H9 (cell line): ENCODE data around the gene AFAP1L2. TPM values are rescaled to one million over a fixed set of nuclear protein-coding genes. Genes with fewer than 3 reads are reported as not detected.
A peak's percentile ranks its signal among the peaks of the same experiment; 100 is the strongest.

ENCODE experiments used
- DNase-seq: peaks from one replicate; pipeline ENCODE4 v3.0.0-alpha.2; 2017
- H2AFZ ChIP-seq: one replicate; pipeline ENCODE4 v1.6.1; 2013; ENCODE audit warnings: mild to moderate bottlenecking, low read length, control low read depth, moderate library complexity
- H2AK5ac ChIP-seq: 2 replicates; pipeline ENCODE4 v1.6.1; 2013; ENCODE audit warnings: low read length, control low read depth, mixed read lengths; ENCODE audit not compliant: insufficient read length
- H2BK120ac ChIP-seq: one replicate; pipeline ENCODE4 v1.6.1; 2013; ENCODE audit warnings: low read depth, mild to moderate bottlenecking, low read length, control low read depth, inconsistent platforms; ENCODE audit not compliant: poor library complexity, severe bottlenecking
- H2BK12ac ChIP-seq: 2 replicates; pipeline ENCODE4 v1.6.1; 2013; ENCODE audit warnings: low read length, control low read depth, mixed read lengths, low read depth; ENCODE audit not compliant: insufficient read length
- H2BK15ac ChIP-seq: 2 replicates; pipeline ENCODE4 v1.6.1; 2013; ENCODE audit warnings: low read depth, low read length, control low read depth
- H2BK20ac ChIP-seq: one replicate; pipeline ENCODE4 v1.6.1; 2013; ENCODE audit warnings: low read depth, mild to moderate bottlenecking, low read length, control low read depth, inconsistent platforms; ENCODE audit not compliant: poor library complexity, severe bottlenecking
- H2BK5ac ChIP-seq: 2 replicates; pipeline ENCODE4 v1.6.1; 2013; ENCODE audit warnings: low read length, control low read depth, mixed read lengths; ENCODE audit not compliant: insufficient read length
- H3K14ac ChIP-seq: 2 replicates; pipeline ENCODE4 v1.6.1; 2013; ENCODE audit warnings: low read length, control low read depth; ENCODE audit not compliant: insufficient read depth
- H3K18ac ChIP-seq: 2 replicates; pipeline ENCODE4 v1.6.1; 2013; ENCODE audit warnings: low read depth, mild to moderate bottlenecking, mixed read lengths, low read length, control low read depth; ENCODE audit not compliant: insufficient read length
- H3K23ac ChIP-seq: 2 replicates; pipeline ENCODE4 v1.6.1; 2013; ENCODE audit warnings: low read length, control low read depth, mixed read lengths, low read depth; ENCODE audit not compliant: insufficient read length
- H3K23me2 ChIP-seq: 2 replicates; pipeline ENCODE4 v1.6.1; 2013; ENCODE audit warnings: low read depth, mild to moderate bottlenecking, mixed read lengths, low read length, control low read depth; ENCODE audit not compliant: insufficient read length, poor library complexity, severe bottlenecking
- H3K27ac ChIP-seq: 2 replicates; pipeline ENCODE4 v1.5.1; 2013; ENCODE audit warnings: low read length, control low read depth, mixed read lengths, low read depth; ENCODE audit not compliant: insufficient read length
- H3K27me3 ChIP-seq: 2 replicates; pipeline ENCODE4 v1.6.1; 2013; ENCODE audit warnings: low read length, control low read depth, inconsistent platforms; ENCODE audit not compliant: insufficient read depth
- H3K4ac ChIP-seq: 2 replicates; pipeline ENCODE4 v1.6.1; 2013; ENCODE audit warnings: low read depth, mild to moderate bottlenecking, control low read depth, inconsistent platforms, low read length, moderate library complexity
- H3K4me1 ChIP-seq: 2 replicates; pipeline ENCODE4 v1.6.1; 2013; ENCODE audit warnings: low read length, control low read depth, inconsistent platforms; ENCODE audit not compliant: insufficient read depth
- H3K4me2 ChIP-seq: 2 replicates; pipeline ENCODE4 v1.6.1; 2013; ENCODE audit warnings: low read length, control low read depth, mixed read lengths; ENCODE audit not compliant: insufficient read length, insufficient read depth
- H3K56ac ChIP-seq: 2 replicates; pipeline ENCODE4 v1.6.1; 2013; ENCODE audit warnings: low read depth, mild to moderate bottlenecking, mixed read lengths, low read length, control low read depth; ENCODE audit not compliant: insufficient read length
- H3K79me1 ChIP-seq: 2 replicates; pipeline ENCODE4 v1.6.1; 2013; ENCODE audit warnings: low read depth, mild to moderate bottlenecking, moderate library complexity, low read length, control low read depth, inconsistent platforms; ENCODE audit not compliant: insufficient read depth, poor library complexity, severe bottlenecking
- H3K79me2 ChIP-seq: 2 replicates; pipeline ENCODE4 v1.6.1; 2013; ENCODE audit warnings: low read length, control low read depth, inconsistent platforms; ENCODE audit not compliant: insufficient read depth
- H3K9ac ChIP-seq: 2 replicates; pipeline ENCODE4 v1.6.1; 2013; ENCODE audit warnings: low read length, control low read depth, mixed read lengths; ENCODE audit not compliant: insufficient read length; ENCODE audit errors: extremely low read depth
- H3K9me3 ChIP-seq: one replicate; pipeline ENCODE4 v1.6.1; 2013; ENCODE audit warnings: low read depth, low read length, inconsistent platforms; ENCODE audit not compliant: control insufficient read depth
- H3T11ph ChIP-seq: one replicate; pipeline ENCODE4 v1.6.1; 2013; ENCODE audit warnings: mild to moderate bottlenecking, low read length, control low read depth, inconsistent platforms
- H4K20me1 ChIP-seq: one replicate; pipeline ENCODE4 v1.6.1; 2013; ENCODE audit not compliant: control insufficient read depth, insufficient read length, insufficient read depth
- H4K5ac ChIP-seq: 2 replicates; pipeline ENCODE4 v1.6.1; 2013; ENCODE audit warnings: low read depth, mild to moderate bottlenecking, mixed read lengths, low read length, control low read depth; ENCODE audit not compliant: insufficient read length
- H4K8ac ChIP-seq: replicated peaks from 2 replicates; pipeline ENCODE4 v1.6.1; 2013; ENCODE audit warnings: low read length, control low read depth, mixed read lengths, low read depth; ENCODE audit not compliant: insufficient read length
- H4K91ac ChIP-seq: 2 replicates; pipeline ENCODE4 v1.6.1; 2013; ENCODE audit warnings: low read depth, mild to moderate bottlenecking, moderate library complexity, mixed read lengths, low read length, control low read depth; ENCODE audit not compliant: insufficient read length
- H3K27ac Mint-ChIP-seq, 3 experiments: 2 replicates in 2 of 3; 3 replicates in 1 of 3; pipeline ENCODE4 v1.8.0; 2020 to 2021; ENCODE audit warnings: mixed read lengths in 3 of 3, mild to moderate bottlenecking in 1 of 3, moderate library complexity in 1 of 3
- H3K27me3 Mint-ChIP-seq: 2 replicates; pipeline ENCODE4 v1.8.0; 2021; ENCODE audit warnings: low read depth, mild to moderate bottlenecking, moderate library complexity, mixed read lengths
- H3K36me3 Mint-ChIP-seq, 3 experiments: 2 replicates in 2 of 3; 3 replicates in 1 of 3; pipeline ENCODE4 v1.8.0; 2020 to 2021; ENCODE audit warnings: low read depth in 3 of 3, mixed read lengths in 3 of 3; ENCODE audit not compliant: insufficient read depth in 1 of 3
- H3K4me1 Mint-ChIP-seq, 2 experiments: 2 replicates each; pipeline ENCODE4 v1.8.0; 2020; ENCODE audit warnings: mixed read lengths in 2 of 2
- H3K4me3 Mint-ChIP-seq, 2 experiments: 2 replicates in 1 of 2; 3 replicates in 1 of 2; pipeline ENCODE4 v1.8.0; 2020 to 2021; ENCODE audit warnings: mild to moderate bottlenecking in 2 of 2, mixed read lengths in 2 of 2, moderate library complexity in 1 of 2
- H3K9me3 Mint-ChIP-seq, 2 experiments: 2 replicates in 1 of 2; 3 replicates in 1 of 2; pipeline ENCODE4 v1.8.0; 2020; ENCODE audit warnings: mild to moderate bottlenecking in 2 of 2, mixed read lengths in 2 of 2, moderate library complexity in 1 of 2
- CTCF ChIP-seq: fragments of 200-600 bp; sonication (generic); conservative IDR thresholded peaks from 3 replicates; pipeline ENCODE4 v1.8.0; 2021; ENCODE audit warnings: antibody characterized with exemption, mild to moderate bottlenecking
- WGBS: extraction: QIAGEN DNeasy Blood & Tissue Kit; methylation state at CpG from one replicate; pipeline ENCODE4 v1.1.7; 2013; ENCODE audit warnings: missing lambda C conversion rate, low lambda C conversion rate, mixed read lengths; ENCODE audit not compliant: insufficient read length; ENCODE audit errors: extremely low coverage; 5-methylcytosine and 5-hydroxymethylcytosine counted together
- total RNA-seq: library from RNA; stranded (reverse); gene quantifications from 2 replicates; pipeline ENCODE4 v1.2.1, GENCODE V29; 2021

The AFAP1L2 gene
- total RNA-seq, 1 experiment from 2014 or later: 0.77 TPM

- peaks cover 6% of the 10 kb centered on the region for H3K23me2 ChIP-seq
- Mint-ChIP-seq H3K27me3 (peaks cover 11% of the 10 kb centered on the region), H3K36me3 (no peaks in the 10 kb centered on the region), H3K9me3 (no peaks in the 10 kb centered on the region), H3K4me3 (peak overlapping the region; percentile 77 to 90), H3K4me1 (peaks cover 8% of the 10 kb centered on the region in 2 experiments), H3K27ac (peak overlapping the region in 1 of 3 experiments; percentile 46; a peak in 1 of 7 replicates)
- no peak overlapping the region for H2BK12ac ChIP-seq
- H2BK5ac ChIP-seq: no peak overlapping the region
- no peak overlapping the region for H4K8ac ChIP-seq
- no peak overlapping the region for H3K27ac ChIP-seq
- no peak overlapping the region for H3T11ph ChIP-seq
- peak overlapping the region; percentile 64 for H3K4me2 ChIP-seq
- H3K79me2 ChIP-seq: no peaks in the 10 kb centered on the region
- no peak overlapping the region for H4K5ac ChIP-seq
- H2BK15ac ChIP-seq: no peak overlapping the region
- peak; percentile 77 for DNase-seq
- no peaks in the 10 kb centered on the region for H3K27me3 ChIP-seq
- H3K9ac ChIP-seq: no peak overlapping the region
- no peaks in the 10 kb centered on the region for H4K20me1 ChIP-seq
- H3K9me3 ChIP-seq: no peaks in the 10 kb centered on the region
- no peak overlapping the region for H2BK20ac ChIP-seq
- no peak overlapping the region for H3K18ac ChIP-seq
- no CpG with 5 or more reads among the region's 14 CpGs for WGBS
- peak; percentile 81 for TF ChIP-seq CTCF
- H3K56ac ChIP-seq: no peak overlapping the region
- no peak overlapping the region for H3K23ac ChIP-seq
- no peak overlapping the region for H2AK5ac ChIP-seq
- no peaks in the 10 kb centered on the region for H3K79me1 ChIP-seq
- no peak overlapping the region for H4K91ac ChIP-seq
- H3K4me1 ChIP-seq: no peaks in the 10 kb centered on the region; the same call in 1 of the 2 replicates
- no peak overlapping the region for H3K14ac ChIP-seq
- H2BK120ac ChIP-seq: no peak overlapping the region
- H3K4ac ChIP-seq: no peak overlapping the region
- no peak overlapping the region for H2AFZ ChIP-seq
These were observed 100.2 kb downstream of the AFAP1L2 start for GRCh38 chr10:114304017-114304570.
